Medulla oblongata (tissue), 1 donor: ENCODE measurements around the gene ARHGEF38.
"Not testable (repeated sequence)": the region's sequence is repeated elsewhere in the genome, so short reads cannot be mapped to it uniquely, and the experiment has no call there.

ENCODE experiments used
- DNase-seq: peaks from one replicate; pipeline ENCODE4 v3.0.0-alpha.2; 2015; ENCODE audit errors: extremely low spot score

Gene ARHGEF38

DNA sequence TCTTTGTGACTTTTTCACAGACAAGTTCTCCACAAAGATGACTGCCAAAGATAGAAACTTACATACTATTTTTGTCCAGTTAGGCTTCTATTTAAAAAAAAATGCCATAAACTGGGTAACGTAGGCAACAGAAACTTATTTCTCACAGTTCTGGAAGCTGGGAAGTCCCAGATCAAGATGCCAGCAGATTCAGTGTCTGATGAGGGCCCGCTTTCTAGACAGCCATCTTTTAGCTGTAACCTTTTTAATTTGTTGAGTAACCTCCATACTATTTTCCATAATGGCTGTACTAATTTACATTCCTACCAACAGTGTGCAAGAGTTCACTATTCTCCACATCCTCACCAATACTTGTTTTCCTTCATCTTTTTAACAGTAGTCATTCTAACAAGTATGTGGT, 55.5 kb downstream of the ARHGEF38 start:
- no peak for DNase-seq

DNA sequence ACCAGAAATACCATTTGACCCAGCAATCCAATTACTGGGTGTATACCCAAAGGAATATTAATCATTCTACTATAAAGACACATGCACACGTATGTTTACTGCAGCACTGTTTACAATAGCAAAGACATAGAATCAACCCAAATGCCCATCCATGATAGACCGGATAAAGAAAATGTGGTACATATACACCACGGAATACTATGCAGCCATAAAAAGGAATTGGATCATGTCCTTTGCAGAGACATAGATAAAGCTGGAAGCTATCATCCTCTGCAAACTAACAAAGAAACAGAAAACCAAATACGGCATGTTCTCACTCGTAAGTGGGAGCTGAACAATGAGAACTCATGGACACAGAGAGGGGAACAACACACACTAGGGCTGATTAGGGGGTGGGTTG, 57.4 kb downstream of the ARHGEF38 start:
- DNase-seq = not testable (repeated sequence)

DNA sequence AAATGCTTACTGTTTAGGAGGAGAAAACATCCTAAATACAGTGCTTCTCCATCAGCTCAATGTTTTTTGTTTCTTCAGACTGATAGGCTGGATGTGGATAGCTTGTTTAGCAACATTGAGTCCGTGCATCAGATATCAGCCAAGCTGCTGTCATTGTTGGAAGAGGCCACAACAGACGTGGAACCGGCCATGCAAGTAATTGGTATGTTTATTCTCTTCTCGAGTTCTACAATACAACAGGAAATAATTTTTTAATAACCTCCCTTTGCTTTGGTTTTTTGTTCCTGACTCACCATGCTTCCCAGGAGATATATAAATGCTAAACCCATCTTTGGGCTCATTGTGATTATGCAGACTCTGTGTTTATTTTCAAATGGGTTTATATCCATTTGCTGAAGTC, 60.9 kb downstream of the ARHGEF38 start:
- no peak for DNase-seq

DNA sequence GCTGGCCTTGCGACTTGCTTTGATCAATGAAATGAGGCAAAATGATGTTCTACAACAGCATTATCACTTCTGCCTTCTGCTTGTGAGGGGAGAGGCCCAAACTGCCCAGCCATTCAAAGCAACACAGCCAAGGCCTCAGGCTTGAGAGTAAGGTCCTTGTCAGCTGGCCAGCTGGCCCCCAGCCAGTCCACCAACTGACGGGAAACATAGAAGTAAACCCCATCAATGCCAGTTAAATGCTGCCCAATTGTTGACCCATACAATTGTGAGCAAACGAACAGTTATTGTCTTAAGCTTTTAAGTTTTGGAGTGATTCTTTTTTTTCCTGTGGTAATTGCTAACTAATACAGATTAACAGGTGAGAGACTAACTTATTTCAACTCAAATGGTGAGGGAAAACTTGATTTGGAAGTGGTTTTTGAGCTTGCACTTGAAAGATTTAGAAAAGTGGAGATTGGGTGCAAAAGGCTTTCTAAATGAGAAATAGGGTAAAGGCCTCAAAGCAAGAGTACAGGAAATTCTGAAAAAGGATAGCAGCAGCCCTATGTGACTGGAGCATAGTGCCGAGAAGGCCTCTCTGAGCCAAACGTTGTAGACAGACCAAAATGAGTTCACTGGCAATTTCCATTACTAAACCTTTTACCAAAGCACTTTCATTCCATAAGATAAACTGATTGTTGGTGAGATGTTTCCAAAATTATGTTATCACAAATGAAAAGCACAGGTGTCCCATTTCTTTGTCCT, 66.9 kb downstream of the ARHGEF38 start:
- peak; percentile 18 for DNase-seq

DNA sequence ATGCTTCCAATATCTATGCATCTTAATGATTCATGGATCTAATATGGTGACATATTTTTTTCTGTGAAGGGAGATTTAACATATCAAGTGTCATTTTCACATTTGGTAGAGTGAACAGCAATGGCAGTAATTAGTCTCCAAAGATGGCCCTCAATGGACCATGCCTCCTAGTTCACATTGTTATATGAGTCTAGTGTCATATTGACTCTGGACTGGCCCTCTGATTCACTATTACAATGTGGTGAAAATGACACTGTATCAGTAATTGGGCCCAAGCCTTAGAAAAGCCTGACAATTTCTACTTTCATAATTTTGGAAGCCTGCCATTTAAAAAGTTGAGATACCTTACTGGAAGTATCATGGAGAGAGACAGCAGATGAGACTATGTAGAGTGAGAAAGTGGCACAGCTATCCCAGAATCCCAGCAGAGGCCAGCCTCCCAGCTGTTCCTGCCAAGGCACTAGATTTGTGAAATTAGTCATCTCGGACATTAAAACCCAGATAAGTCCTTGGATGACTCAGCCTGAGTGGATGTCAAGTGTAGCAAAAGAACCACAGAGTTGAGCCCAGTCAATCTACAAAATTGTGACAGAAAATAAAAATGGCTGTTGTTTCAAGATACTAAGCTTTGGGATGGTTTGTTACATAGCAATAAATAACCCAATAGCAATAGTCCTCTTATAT, 68.4 kb downstream of the ARHGEF38 start:
- no peak for DNase-seq

DNA sequence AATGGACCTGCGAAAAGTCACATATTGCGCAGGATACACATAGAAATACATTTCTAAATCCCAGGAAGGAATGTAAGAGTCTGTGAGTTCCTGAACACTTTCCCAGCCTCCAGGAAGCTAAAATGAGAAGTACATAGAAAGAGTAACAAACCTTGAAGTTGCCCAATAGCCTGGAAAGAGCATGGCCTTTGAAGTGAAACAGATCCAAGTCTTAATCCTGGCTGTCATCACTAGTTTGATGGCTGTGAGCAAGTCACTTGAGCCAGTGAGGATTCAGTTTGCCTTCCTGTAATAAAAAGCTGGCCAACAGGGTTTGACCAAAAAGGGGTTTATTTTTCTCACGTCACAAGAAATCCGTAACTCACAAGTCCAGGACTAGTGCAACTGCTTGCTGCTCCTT, 69.8 kb downstream of the ARHGEF38 start:
- DNase-seq = no peak

DNA sequence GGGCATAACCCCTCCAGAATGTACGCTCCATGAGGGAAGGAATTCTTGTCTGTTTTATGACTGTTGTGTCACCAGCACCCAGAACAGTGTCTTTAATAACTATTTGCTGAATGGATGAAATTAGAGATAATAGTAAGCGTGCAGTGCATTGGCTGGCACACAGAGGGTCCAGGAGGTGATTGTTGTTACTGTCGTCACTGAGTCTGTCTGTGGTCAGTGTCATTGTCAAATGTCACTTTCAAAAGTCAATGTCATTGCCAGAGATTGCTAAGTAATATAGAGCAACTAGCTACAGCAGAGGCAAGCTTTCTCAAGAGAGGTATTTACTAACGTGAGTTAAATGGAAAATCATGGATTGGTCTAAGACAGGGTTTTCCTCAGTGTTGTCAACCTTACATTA, 70.7 kb downstream of the ARHGEF38 start:
- no peak for DNase-seq

DNA sequence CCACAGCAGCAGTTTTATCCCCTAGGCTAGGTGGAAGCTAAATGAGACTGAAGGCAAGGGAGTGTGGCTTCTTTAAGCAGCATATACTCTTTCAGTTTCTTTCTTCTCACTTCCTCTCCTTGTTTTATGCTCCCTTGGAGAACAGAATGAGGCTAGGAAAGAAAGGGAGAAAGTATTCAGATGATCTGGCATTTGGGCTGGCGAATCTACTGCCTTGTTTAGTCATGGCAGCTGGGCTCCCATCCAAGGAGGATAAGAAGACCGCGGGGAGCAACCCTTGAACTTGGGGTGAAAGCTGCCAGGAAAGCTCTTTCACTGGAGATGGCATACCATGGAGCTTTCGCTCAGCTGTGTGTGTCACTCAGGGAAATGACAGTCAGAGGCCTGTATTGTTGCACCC, 72.1 kb downstream of the ARHGEF38 start:
- peak; percentile 20 for DNase-seq

DNA sequence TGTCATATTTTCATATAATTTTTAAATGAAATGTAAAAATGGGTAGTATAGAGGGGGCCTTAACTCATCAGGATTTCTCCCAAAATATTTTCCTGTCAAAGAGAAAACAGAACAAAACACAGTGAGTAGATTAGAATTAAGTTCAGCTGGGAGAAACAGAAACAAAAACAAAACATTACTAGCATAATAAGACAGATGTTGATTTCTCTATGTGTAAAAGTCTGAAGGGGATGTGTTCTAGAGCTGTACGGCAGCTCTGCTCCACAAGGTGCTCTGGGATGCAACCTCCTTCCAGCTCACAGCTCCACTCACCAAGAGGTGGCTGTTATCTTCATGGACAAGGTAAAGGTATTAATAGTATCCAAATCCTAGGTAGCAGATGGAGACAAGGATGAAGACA, 72.8 kb downstream of the ARHGEF38 start:
- DNase-seq = no peak

DNA sequence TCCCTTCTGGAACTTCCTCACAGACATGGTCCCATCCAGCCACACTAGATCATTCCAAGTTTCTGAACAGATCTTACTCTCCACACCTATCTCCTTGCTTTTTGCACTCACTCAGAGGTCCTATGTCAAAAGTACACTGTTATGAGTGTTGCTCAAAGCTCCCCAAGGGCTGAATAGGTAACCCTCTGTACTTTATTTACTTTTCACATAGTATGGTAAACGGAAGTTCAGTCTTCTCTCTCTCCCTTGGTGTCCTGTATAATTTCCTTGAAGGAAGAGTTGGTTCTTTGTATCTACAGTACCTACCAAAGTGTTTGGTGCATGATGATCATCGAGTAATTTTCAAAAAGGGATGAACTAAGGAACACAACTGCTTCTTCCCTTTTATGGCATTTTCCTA, 74.4 kb downstream of the ARHGEF38 start:
- no peak for DNase-seq

DNA sequence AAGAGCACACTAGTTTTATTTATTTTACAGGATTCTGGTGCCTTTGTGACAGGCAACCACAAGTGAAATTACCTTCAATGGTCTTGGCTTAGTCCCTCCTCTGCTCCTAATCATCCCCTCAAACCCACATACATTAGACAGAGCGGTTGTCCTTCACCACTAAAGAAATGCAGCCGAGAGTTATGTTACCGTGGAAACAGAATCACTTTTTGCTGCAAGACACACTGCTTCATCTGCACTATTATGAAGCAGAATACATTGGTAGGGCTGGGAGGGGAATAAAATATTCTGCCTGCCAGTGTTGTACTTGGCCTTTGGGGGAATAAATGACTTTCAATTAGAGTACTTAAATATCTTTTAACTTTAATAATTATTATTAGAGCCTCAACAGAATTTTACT, 75.2 kb downstream of the ARHGEF38 start:
- DNase-seq = no peak

DNA sequence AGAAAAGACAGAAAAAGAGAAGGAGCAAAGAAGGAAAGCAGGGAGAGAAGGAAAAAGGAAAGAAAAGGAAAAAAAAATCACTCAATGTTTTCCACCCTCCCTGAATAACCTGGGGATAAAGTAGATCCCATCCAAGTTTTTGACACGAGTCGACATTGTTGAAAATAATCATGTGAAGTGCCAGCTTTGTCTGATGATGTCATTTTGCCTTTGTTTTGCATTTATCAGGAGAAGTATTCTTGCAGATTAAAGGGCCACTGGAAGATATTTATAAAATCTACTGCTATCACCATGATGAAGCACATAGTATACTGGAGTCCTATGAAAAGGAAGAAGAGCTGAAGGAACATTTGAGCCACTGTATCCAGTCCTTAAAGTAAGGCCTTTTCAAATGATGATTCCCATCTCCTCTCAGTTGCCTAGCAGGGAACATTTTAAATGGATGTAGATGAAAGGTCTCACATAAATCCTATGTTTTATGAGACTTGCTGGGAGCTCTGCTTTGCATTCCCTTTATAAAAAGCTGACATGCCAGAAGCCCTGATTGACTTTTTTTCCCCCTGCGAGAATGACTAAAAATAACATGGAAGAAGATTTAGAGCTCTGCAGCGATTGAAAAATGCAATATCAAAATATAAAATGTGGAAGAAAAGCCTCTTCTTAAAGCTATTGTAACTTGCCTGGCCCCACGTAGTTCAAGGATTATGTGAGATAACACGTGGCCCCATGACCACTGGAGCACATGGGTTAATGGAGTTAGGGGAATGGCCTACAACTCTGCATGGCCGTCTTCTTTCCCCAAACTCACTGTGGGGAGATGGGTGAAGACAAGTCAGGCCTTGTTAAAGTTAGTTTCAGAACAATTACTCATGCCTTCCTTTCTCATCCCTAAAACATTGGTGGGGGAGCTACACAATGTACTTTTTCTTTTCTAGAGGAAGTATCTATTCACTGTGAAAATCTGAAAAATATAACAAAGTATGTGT, 78.5 kb downstream of the ARHGEF38 start:
- no peak for DNase-seq

DNA sequence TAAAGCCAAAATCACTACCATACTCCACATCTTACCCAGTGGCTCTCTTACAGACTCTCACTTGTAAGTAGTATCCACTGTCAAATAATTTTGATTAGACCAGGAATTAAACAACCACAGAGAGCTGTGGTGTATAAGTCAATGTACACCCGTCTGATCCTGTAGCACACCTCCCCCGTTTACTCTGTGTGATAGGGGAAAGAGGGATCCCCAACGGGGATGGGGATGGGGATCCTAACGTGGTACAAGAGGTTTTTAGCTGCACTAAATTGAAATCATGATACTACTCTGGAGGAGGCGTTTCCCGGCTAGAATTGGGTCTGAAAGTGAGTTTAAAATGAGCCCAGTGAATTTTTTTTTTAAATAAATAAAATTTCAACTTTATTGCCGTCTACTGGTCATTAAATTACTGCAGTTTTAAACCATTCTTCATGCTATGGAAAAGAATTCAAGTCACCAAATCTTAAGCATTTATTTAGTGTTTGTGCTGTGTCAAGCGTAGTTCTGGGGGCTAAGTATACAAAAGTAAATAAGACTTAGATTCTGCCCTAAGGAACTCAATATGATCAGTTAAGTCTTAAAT, 79.5 kb downstream of the ARHGEF38 start:
- no peak for DNase-seq

DNA sequence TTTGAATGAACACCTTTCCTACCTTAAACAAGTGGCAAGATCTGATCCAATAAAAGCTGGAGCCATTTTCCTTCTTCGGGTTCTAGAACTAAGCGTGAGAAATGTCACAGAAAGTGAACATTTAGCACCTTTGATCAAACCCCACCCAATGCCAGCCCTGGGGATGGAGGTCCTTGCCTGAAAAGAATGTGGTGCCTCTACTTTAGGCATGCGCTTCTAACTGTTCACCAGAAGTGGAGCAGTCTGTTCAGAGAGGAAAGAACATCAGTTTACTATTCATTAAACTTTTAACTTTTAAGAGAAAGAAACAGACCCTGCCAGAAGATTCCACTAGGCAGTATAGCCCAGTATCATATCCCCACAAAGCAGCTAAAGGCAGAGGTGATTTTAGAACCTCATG, 80.2 kb downstream of the ARHGEF38 start:
- DNase-seq = no peak

DNA sequence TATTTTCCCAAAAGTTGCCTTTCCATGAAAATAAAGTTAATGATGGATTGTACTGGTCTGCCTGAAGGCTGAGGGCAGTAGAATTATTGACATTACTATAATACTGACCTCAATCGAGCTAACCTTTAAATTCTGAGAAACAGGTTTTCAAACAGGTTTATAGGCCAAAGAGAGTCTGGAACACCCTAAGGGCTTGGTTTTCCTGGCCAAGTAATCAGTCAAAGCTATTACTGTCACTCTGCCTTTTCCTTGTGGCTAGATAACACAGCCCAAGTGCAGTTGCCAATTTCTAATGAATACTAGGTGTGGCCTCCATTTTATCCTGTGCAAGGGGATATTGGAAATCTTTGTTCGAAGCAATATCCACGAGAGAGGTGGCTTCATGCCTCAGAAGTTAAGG, 80.8 kb downstream of the ARHGEF38 start:
- no peak for DNase-seq

DNA sequence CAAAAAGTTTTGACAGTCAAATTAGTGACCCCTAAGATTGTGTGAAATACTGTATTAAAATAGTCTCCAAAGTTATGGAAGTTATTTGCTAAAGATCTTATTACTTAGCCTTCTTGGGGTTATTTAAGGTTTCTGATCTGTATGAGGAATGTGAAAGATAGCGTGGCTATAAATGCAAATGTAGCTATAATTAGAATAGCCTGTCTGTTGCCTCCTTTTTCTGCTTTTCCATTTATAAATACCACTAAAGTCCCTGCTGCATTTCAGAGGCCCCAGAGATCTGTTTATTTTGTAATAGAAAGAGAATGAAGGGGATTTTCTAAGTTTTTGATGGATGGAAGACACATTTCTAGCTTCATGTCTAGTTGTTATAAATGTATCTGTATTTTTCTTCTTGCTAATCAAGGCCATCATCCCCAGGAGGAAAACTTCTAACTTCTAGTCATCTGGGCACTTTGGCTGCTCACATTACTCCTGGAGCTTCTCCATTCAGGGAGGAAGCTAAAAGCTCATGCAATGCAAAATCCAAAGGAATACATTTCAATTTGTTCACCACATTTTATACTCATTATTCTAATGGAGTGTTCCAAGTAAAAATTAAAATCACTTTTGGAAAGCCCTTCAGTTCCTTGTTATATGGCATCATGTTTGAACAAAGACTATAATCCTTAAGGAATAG, 82.1 kb downstream of the ARHGEF38 start:
- peak; percentile 18 for DNase-seq

DNA sequence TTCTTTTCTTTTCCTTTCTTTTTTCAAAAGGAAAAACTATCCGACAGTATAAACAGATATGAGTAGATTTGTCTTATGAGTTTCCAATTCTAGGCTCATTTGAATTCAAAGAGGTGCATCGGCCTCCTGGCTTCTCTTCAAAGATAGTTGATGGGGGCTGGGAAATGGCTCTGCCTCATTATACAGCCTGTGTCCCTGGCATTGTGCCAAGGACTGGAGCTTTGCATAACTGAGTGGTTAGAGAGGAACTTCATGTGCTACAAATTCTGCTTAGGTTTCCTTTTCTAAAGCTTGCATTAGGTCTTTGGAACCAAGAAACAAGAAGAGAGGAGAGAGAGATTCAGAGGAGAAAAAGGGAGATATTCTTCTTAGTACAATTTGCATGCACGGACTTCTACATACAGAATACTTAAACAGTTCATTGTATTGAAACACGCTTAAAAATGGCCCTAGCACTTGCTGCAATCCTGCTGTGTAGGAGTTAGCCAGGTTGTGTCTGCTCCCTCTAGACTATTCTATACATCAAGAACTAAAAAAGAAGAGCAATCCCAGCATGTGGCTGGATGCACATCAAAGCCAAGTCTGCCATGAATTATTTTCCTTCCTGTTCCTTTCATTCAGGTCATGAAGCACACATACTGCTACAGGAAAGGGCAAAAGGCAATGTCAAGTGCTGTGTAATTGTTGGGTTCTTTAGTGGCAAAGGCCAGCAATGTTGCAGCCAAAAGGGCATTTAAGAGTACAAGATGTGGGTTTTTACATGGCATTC, 85.2 kb downstream of the ARHGEF38 start:
- DNase-seq = peak; percentile 89

DNA sequence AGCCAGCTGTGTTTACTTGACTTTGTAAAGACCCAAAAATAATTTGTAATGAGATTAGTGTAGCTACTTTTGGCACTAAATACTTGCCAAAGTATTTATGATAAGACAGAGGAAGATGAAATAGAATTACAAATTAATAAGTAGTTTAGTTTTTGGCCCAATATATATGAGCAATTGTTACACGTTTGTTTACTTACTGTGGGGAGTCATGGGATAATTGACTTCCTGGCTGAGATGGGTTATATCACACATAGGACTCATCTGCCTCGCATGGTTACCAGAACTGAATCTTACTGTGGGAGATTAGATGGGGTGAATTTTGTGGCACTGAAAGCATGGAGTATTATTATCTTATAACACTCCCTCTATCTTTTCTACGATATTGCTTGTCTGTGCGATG, 89.4 kb downstream of the ARHGEF38 start:
- no peak for DNase-seq

DNA sequence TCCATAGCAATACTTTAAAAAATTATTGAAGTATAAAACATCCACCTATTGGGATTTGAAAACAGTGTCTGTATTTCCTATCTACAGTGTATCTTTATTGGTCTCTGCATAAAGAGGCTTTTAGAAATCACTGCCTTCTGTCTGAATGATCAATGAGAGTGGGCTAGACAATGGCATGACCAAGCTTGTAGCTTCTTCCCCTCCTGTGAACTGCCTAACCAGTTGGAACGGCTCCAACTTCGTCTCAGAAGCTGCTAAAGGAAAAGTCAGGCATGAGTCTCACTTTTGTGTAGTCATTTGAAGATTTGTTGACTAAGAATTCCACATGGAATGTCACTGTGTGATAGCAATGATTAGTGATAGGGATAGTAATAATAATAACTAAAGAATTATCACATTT, 91.8 kb downstream of the ARHGEF38 start:
- no peak for DNase-seq

DNA sequence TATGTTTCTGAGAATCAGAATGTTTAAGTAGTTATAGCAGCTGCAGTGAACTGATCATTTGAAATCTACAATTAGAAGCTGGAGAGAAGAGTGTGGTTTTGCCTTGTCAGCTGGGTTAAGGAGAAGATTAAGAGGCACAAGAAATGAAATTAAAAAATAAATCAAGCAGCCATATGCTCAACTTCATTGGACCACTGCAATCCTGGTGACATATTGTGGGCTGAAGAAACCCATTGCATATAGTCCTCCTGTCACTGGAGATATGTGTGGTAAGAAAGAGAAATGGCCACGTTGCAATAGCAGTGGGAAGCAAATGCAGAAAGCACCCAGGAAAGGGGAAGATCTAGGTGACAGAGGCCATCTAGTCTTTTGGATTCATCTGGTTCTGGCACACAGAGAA, 93.0 kb downstream of the ARHGEF38 start:
- no peak for DNase-seq

DNA sequence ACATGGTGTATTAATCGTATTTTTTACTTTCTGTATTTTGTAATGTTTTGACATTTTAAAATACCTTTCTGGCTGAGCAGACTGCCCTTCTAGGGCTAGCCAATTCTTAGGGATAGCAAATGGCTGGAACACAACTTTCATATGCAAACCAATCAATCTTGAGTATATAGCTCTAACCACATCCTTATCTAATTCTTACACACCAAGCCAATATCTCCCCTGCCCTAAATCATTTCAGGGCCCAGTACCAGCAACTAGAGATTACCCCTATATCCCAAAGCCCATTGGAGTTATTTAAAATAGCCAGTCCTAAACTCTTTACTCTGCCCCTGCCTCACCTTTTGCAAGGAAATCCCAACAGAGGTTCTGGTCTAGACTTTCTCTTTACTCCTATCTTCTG, 97.8 kb downstream of the ARHGEF38 start:
- no peak for DNase-seq
